ENCODE data around the gene RNF187. TPM values are rescaled to one million over a fixed set of nuclear protein-coding genes. Genes with fewer than 3 reads are reported as not detected.

Gene RNF187
- total RNA-seq, 1 donor from 2014 or later: 153 TPM

GRCh38 chr1:228443395-228443794 is 43.8 kb upstream of the RNF187 start:
- no peak for DNase-seq (ENCODE audit: low spot score)
- H3K27me3 Mint-ChIP-seq (ENCODE audit: unreplicated experiment): peaks cover 23% of the 10 kb centered on the region
- H3K27ac Mint-ChIP-seq (ENCODE audit: unreplicated experiment): no peak overlapping the region
- no peaks in the 10 kb centered on the region for H3K9me3 Mint-ChIP-seq (ENCODE audit: unreplicated experiment)
- peaks cover 10% of the 10 kb centered on the region for H3K4me1 Mint-ChIP-seq (ENCODE audit: unreplicated experiment)
- H3K4me3 Mint-ChIP-seq (ENCODE audit: unreplicated experiment): no peak overlapping the region
- no peaks in the 10 kb centered on the region for H3K36me3 Mint-ChIP-seq (ENCODE audit: low read depth, unreplicated experiment)
- no peak for TF ChIP-seq CTCF (IDR thresholded peaks at IDR 0.05; ENCODE audit: unreplicated experiment)

- no peak for TF ChIP-seq CTCF (IDR thresholded peaks at IDR 0.05; ENCODE audit: unreplicated experiment)
- peaks cover 15% of the 10 kb centered on the region for H3K27me3 Mint-ChIP-seq (ENCODE audit: unreplicated experiment)
- peaks cover 10% of the 10 kb centered on the region for H3K4me1 Mint-ChIP-seq (ENCODE audit: unreplicated experiment)
- H3K27ac Mint-ChIP-seq (ENCODE audit: unreplicated experiment): no peak overlapping the region
- H3K9me3 Mint-ChIP-seq (ENCODE audit: unreplicated experiment): no peaks in the 10 kb centered on the region
- H3K4me3 Mint-ChIP-seq (ENCODE audit: unreplicated experiment): peak overlapping the region; percentile 76
- no peak for DNase-seq (ENCODE audit: low spot score)
- H3K36me3 Mint-ChIP-seq (ENCODE audit: low read depth, unreplicated experiment): no peaks in the 10 kb centered on the region
Measured at GRCh38 chr1:228445490-228445842, 41.7 kb upstream of the RNF187 start.

GRCh38 chr1:228445843-228446650 is 41.1 kb upstream of the RNF187 start:
- H3K4me3 Mint-ChIP-seq (ENCODE audit: unreplicated experiment): peak overlapping the region; percentile 76
- peaks cover 15% of the 10 kb centered on the region for H3K27me3 Mint-ChIP-seq (ENCODE audit: unreplicated experiment)
- no peak overlapping the region for H3K27ac Mint-ChIP-seq (ENCODE audit: unreplicated experiment)
- H3K9me3 Mint-ChIP-seq (ENCODE audit: unreplicated experiment): no peaks in the 10 kb centered on the region
- no peak for TF ChIP-seq CTCF (IDR thresholded peaks at IDR 0.05; ENCODE audit: unreplicated experiment)
- peaks cover 10% of the 10 kb centered on the region for H3K4me1 Mint-ChIP-seq (ENCODE audit: unreplicated experiment)
- no peaks in the 10 kb centered on the region for H3K36me3 Mint-ChIP-seq (ENCODE audit: low read depth, unreplicated experiment)
- peak; percentile 15 for DNase-seq (ENCODE audit: low spot score)

- no peak overlapping the region for H3K27ac Mint-ChIP-seq (ENCODE audit: unreplicated experiment)
- no peak overlapping the region for H3K4me3 Mint-ChIP-seq (ENCODE audit: unreplicated experiment)
- no peak for DNase-seq (ENCODE audit: low spot score)
- H3K36me3 Mint-ChIP-seq (ENCODE audit: low read depth, unreplicated experiment): no peaks in the 10 kb centered on the region
- no peaks in the 10 kb centered on the region for H3K9me3 Mint-ChIP-seq (ENCODE audit: unreplicated experiment)
- no peak for TF ChIP-seq CTCF (IDR thresholded peaks at IDR 0.05; ENCODE audit: unreplicated experiment)
- H3K4me1 Mint-ChIP-seq (ENCODE audit: unreplicated experiment): peaks cover 10% of the 10 kb centered on the region
- peaks cover 15% of the 10 kb centered on the region for H3K27me3 Mint-ChIP-seq (ENCODE audit: unreplicated experiment)
Measured at GRCh38 chr1:228446852-228447251, 40.3 kb upstream of the RNF187 start.

GRCh38 chr1:228448372-228448771 is 38.8 kb upstream of the RNF187 start:
- Mint-ChIP-seq H3K4me3 (ENCODE audit: unreplicated experiment) (no peak overlapping the region), H3K4me1 (ENCODE audit: unreplicated experiment) (peaks cover 10% of the 10 kb centered on the region), H3K27me3 (ENCODE audit: unreplicated experiment) (peaks cover 13% of the 10 kb centered on the region), H3K27ac (ENCODE audit: unreplicated experiment) (no peak overlapping the region), H3K36me3 (ENCODE audit: low read depth, unreplicated experiment) (no peaks in the 10 kb centered on the region), H3K9me3 (ENCODE audit: unreplicated experiment) (no peaks in the 10 kb centered on the region)
- TF ChIP-seq CTCF (IDR thresholded peaks at IDR 0.05; ENCODE audit: unreplicated experiment): no peak
- DNase-seq (ENCODE audit: low spot score): no peak
